SK-N-MC (cell line): Measurements from ENCODE around the gene TMEM222.

Experiments used
- EZH2 ChIP-seq: fragments of 200-600 bp; sonication (generic); IDR thresholded peaks from one replicate; pipeline ENCODE4 v1.6.1; 2017; ENCODE audit warnings: antibody characterized with exemption
- FOXP2 ChIP-seq: optimal IDR thresholded peaks from 2 replicates; pipeline ENCODE3; 2011; ENCODE audit warnings: mild to moderate bottlenecking, moderate library complexity; ENCODE audit not compliant: insufficient read depth; ENCODE audit errors: extremely low read length, control extremely low read depth
- POLR2AphosphoS5 ChIP-seq: IDR thresholded peaks from 2 replicates; pipeline ENCODE4 v1.6.1; 2012; ENCODE audit warnings: mild to moderate bottlenecking, low read depth, low read length, borderline replicate concordance

DNA sequence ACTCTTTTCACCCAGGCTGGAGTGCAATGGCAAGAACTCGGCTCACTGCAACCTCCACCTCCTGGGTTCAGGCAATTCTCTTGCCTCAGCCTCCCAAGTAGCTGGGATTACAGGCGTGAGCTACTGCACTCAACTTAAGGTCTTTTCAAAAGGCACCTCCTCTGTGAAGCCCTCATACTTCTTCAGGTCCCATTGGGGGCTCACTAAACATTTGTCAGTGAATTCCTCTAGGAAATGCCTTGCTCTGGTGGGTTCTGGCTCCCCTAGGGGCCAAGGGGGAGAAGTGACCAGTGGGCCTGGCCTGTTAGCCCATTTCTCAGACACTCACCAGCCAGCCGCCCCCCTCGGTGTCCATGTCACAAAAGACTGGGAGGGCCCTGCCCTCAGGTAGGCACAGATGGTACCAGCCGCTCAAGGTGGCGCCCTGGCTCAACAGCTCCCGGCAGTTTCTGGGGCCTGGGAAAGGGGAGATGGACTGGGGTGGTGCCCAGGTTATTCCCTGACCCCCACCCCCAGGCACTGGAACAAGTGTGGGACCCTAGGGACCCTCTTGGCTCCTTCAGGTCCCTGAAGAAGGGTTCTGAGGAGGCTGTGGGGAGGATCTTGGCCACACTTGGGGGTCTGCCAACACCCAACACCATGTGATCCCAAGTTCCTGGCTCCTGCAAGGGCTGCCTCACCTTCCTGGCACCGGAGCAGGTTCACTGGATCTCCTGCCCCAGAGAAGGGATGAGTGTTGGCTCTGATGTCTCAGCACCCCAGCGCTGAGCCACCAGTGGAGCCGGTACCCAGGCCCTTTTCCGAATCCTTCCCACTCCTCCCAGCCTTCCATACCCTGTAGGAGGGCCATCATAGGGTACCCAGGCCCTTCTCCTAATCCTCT, 51.1 kb downstream of the TMEM222 start:
- TF ChIP-seq EZH2 (no peak), POLR2AphosphoS5 (no peak), FOXP2 (no peak)
